Natural killer cell treated with Interleukin-12 subunit alpha and Interleukin-12 subunit beta and Interleukin-15 and Interleukin-18, amount 100 ng/mL, for 72 hours (primary cell): ENCODE measurements around the gene XKR7. TPM values are rescaled to one million over a fixed set of nuclear protein-coding genes. Genes with fewer than 3 reads are reported as not detected.
"Not testable (repeated sequence)": the region's sequence is repeated elsewhere in the genome, so short reads cannot be mapped to it uniquely, and the experiment has no call there.

Experiments
- ATAC-seq, 2 donors: fragments of 150-1000 bp; cut with Tn5 transposase in 1 of 2; sonication (Bioruptor Pico), chemical (Tn5 transposase) in 1 of 2; 2 replicates each; pipeline ENCODE4 v1.10.0; 2021
- DNase-seq: peaks from one replicate; pipeline ENCODE4 v3.0.0; 2022; ENCODE audit warnings: low spot score
- H3K27ac Mint-ChIP-seq, 2 donors: 1 replicate in 1 of 2; 2 replicates in 1 of 2; pipeline ENCODE4 v1.8.0; 2022; ENCODE audit warnings: mixed read lengths in 2 of 2, mild to moderate bottlenecking in 1 of 2, moderate library complexity in 1 of 2
- H3K27me3 Mint-ChIP-seq, 2 donors: 1 replicate in 1 of 2; 2 replicates in 1 of 2; pipeline ENCODE4 v1.8.0; 2022; ENCODE audit warnings: mixed read lengths in 2 of 2
- H3K36me3 Mint-ChIP-seq: one replicate; pipeline ENCODE4 v1.8.0; 2022; ENCODE audit warnings: mixed read lengths
- H3K4me1 Mint-ChIP-seq, 2 donors: 1 replicate in 1 of 2; 2 replicates in 1 of 2; pipeline ENCODE4 v1.8.0; 2022; ENCODE audit warnings: low read depth in 2 of 2, mixed read lengths in 2 of 2, mild to moderate bottlenecking in 1 of 2
- H3K4me3 Mint-ChIP-seq: one replicate; pipeline ENCODE4 v1.8.0; 2022; ENCODE audit warnings: mixed read lengths
- H3K9me3 Mint-ChIP-seq: 2 replicates; pipeline ENCODE4 v1.8.0; 2022; ENCODE audit warnings: mixed read lengths
- total RNA-seq, 2 donors: library from RNA; stranded (reverse); gene quantifications; one replicate each; pipeline ENCODE4 v1.2.3, GENCODE V29; 2022

XKR7 gene
- total RNA-seq, result under 1 TPM in 1 of 2 donors, not detected in 1; 0.05 TPM

- ATAC-seq, result peak in 1 of 2 donors; percentile 48
- no peak for DNase-seq
- Mint-ChIP-seq H3K9me3 (no peaks in the 10 kb centered on the region), H3K4me3 (peak within 1 kb of the TSS; percentile 83), H3K36me3 (no peaks in the 10 kb centered on the region), H3K4me1 (peaks cover 10 to 14% of the 10 kb centered on the region in 2 donors), H3K27ac (no peak within 1 kb of the TSS), H3K27me3 (peaks cover 41 to 74% of the 10 kb centered on the region in 2 donors)
These were observed at the start of gene XKR7 for GRCh38 chr20:31967830-31968249. Gene XKR7, plus strand, starts transcription at chr20:31968151. Its CDS starts 25 bp downstream, at chr20:31968176.

GRCh38 chr20:31918466-31919105, 49.4 kb upstream of the XKR7 start:
- Mint-ChIP-seq H3K9me3 (no peaks in the 10 kb centered on the region), H3K27me3 (peaks cover 13 to 14% of the 10 kb centered on the region in 2 donors), H3K4me3 (no peak overlapping the region), H3K4me1 (peaks cover 0 to 9% of the 10 kb centered on the region in 2 donors), H3K27ac (no peak overlapping the region), H3K36me3 (no peaks in the 10 kb centered on the region)
- ATAC-seq, result no peak
- DNase-seq, result no peak

GRCh38 chr20:31919410-31920155, 48.4 kb upstream of the XKR7 start:
- Mint-ChIP-seq H3K4me1 (peaks cover 0 to 19% of the 10 kb centered on the region in 2 donors), H3K36me3 (no peaks in the 10 kb centered on the region), H3K27me3 (peaks cover 20 to 22% of the 10 kb centered on the region in 2 donors), H3K27ac (no peak overlapping the region), H3K4me3 (no peak overlapping the region), H3K9me3 (no peaks in the 10 kb centered on the region)
- ATAC-seq, result no peak
- DNase-seq, result no peak

GRCh38 chr20:31920275-31920855, 47.6 kb upstream of the XKR7 start:
- H3K4me3 Mint-ChIP-seq, result no peak overlapping the region
- ATAC-seq (no peak), DNase-seq (no peak)
- H3K27me3 Mint-ChIP-seq, result peaks cover 20 to 24% of the 10 kb centered on the region in 2 donors
- no peaks in the 10 kb centered on the region for H3K36me3 Mint-ChIP-seq
- no peak overlapping the region for H3K27ac Mint-ChIP-seq
- H3K4me1 Mint-ChIP-seq, result peaks cover 0 to 19% of the 10 kb centered on the region in 2 donors
- H3K9me3 Mint-ChIP-seq, result no peaks in the 10 kb centered on the region

- not testable (repeated sequence) for H3K36me3 Mint-ChIP-seq, ATAC-seq, DNase-seq, H3K4me3 Mint-ChIP-seq, H3K9me3 Mint-ChIP-seq, H3K27ac Mint-ChIP-seq
- peaks cover 24 to 34% of the 10 kb centered on the region in 2 donors for H3K27me3 Mint-ChIP-seq
- peaks cover 0 to 19% of the 10 kb centered on the region in 2 donors for H3K4me1 Mint-ChIP-seq
These were observed 46.5 kb upstream of the XKR7 start for GRCh38 chr20:31921480-31921879.

GRCh38 chr20:31922181-31922580, 45.8 kb upstream of the XKR7 start:
- Mint-ChIP-seq H3K4me3 (no peak overlapping the region), H3K4me1 (peaks cover 0 to 19% of the 10 kb centered on the region in 2 donors), H3K27ac (no peak overlapping the region), H3K36me3 (no peaks in the 10 kb centered on the region), H3K9me3 (no peaks in the 10 kb centered on the region), H3K27me3 (peaks cover 24 to 36% of the 10 kb centered on the region in 2 donors)
- DNase-seq (no peak), ATAC-seq (no peak)

GRCh38 chr20:31922588-31922987, 45.4 kb upstream of the XKR7 start:
- no peaks in the 10 kb centered on the region for H3K9me3 Mint-ChIP-seq
- DNase-seq (no peak), ATAC-seq (no peak)
- H3K4me3 Mint-ChIP-seq, result no peak overlapping the region
- H3K36me3 Mint-ChIP-seq, result no peaks in the 10 kb centered on the region
- peaks cover 0 to 19% of the 10 kb centered on the region in 2 donors for H3K4me1 Mint-ChIP-seq
- peaks cover 24 to 36% of the 10 kb centered on the region in 2 donors for H3K27me3 Mint-ChIP-seq
- no peak overlapping the region for H3K27ac Mint-ChIP-seq

- no peak overlapping the region for H3K4me3 Mint-ChIP-seq
These were observed 44.3 kb upstream of the XKR7 start for GRCh38 chr20:31923388-31924331.

GRCh38 chr20:31924561-31924960, 43.4 kb upstream of the XKR7 start:
- Mint-ChIP-seq H3K9me3 (no peaks in the 10 kb centered on the region), H3K4me1 (peaks cover 0 to 19% of the 10 kb centered on the region in 2 donors), H3K36me3 (no peaks in the 10 kb centered on the region), H3K4me3 (no peak overlapping the region), H3K27me3 (peaks cover 17 to 42% of the 10 kb centered on the region in 2 donors), H3K27ac (peak overlapping the region in 1 of 2 donors; percentile 40)
- DNase-seq, result no peak
- ATAC-seq, result no peak

More at GRCh38 chr20:31923388-31924331, 44.3 kb upstream of the XKR7 start:
- Mint-ChIP-seq H3K36me3 (no peaks in the 10 kb centered on the region), H3K27me3 (peaks cover 16 to 38% of the 10 kb centered on the region in 2 donors), H3K9me3 (no peaks in the 10 kb centered on the region), H3K27ac (peak overlapping the region in 1 of 2 donors; percentile 40), H3K4me1 (peaks cover 0 to 19% of the 10 kb centered on the region in 2 donors)
- ATAC-seq (peak; percentile 41 to 81), DNase-seq (no peak)

- no peaks in the 10 kb centered on the region for H3K9me3 Mint-ChIP-seq
- DNase-seq, result no peak
- no peak overlapping the region for H3K4me3 Mint-ChIP-seq
- peaks cover 0 to 19% of the 10 kb centered on the region in 2 donors for H3K4me1 Mint-ChIP-seq
- H3K36me3 Mint-ChIP-seq, result no peaks in the 10 kb centered on the region
- H3K27ac Mint-ChIP-seq, result no peak overlapping the region
- H3K27me3 Mint-ChIP-seq, result peaks cover 18 to 34% of the 10 kb centered on the region in 2 donors
- ATAC-seq, result peak in 1 of 2 donors; percentile 27
These were observed 42.3 kb upstream of the XKR7 start for GRCh38 chr20:31925631-31926030.

GRCh38 chr20:31926493-31926892, 41.5 kb upstream of the XKR7 start:
- H3K36me3 Mint-ChIP-seq, result no peaks in the 10 kb centered on the region
- H3K9me3 Mint-ChIP-seq, result no peaks in the 10 kb centered on the region
- peaks cover 18 to 30% of the 10 kb centered on the region in 2 donors for H3K27me3 Mint-ChIP-seq
- H3K4me3 Mint-ChIP-seq, result no peak overlapping the region
- H3K27ac Mint-ChIP-seq, result no peak overlapping the region
- no peak for ATAC-seq
- H3K4me1 Mint-ChIP-seq, result peaks cover 0 to 19% of the 10 kb centered on the region in 2 donors
- no peak for DNase-seq

GRCh38 chr20:31927627-31928159, 40.3 kb upstream of the XKR7 start:
- no peak overlapping the region for H3K4me3 Mint-ChIP-seq
- ATAC-seq, result no peak
- H3K36me3 Mint-ChIP-seq, result no peaks in the 10 kb centered on the region
- H3K27me3 Mint-ChIP-seq, result peaks cover 18 to 30% of the 10 kb centered on the region in 2 donors
- peaks cover 0 to 14% of the 10 kb centered on the region in 2 donors for H3K4me1 Mint-ChIP-seq
- H3K9me3 Mint-ChIP-seq, result no peaks in the 10 kb centered on the region
- DNase-seq, result no peak
- no peak overlapping the region for H3K27ac Mint-ChIP-seq

GRCh38 chr20:31929631-31930030, 38.3 kb upstream of the XKR7 start:
- H3K36me3 Mint-ChIP-seq, H3K9me3 Mint-ChIP-seq, H3K4me1 Mint-ChIP-seq, DNase-seq, ATAC-seq, H3K27ac Mint-ChIP-seq, H3K4me3 Mint-ChIP-seq: not testable (repeated sequence)
- peaks cover 13 to 20% of the 10 kb centered on the region in 2 donors for H3K27me3 Mint-ChIP-seq
